HEK293T (cell line): ENCODE measurements around the gene NTN3.

Source experiments
- BHLHE40 ChIP-seq: fragments of 450-650 bp; IDR thresholded peaks from 2 replicates; pipeline ENCODE4 v1.6.1; 2016; ENCODE audit warnings: mild to moderate bottlenecking, moderate library complexity, borderline replicate concordance
- CTBP1 ChIP-seq: fragments of 450-650 bp; IDR thresholded peaks from 2 replicates; pipeline ENCODE4 v1.6.1; 2016; ENCODE audit warnings: borderline replicate concordance
- ELF4 ChIP-seq: fragments of 450-650 bp; IDR thresholded peaks from 2 replicates; pipeline ENCODE4 v1.6.1; 2017; ENCODE audit warnings: antibody characterized with exemption
- FOXK2 ChIP-seq: fragments of 450-650 bp; IDR thresholded peaks from 2 replicates; pipeline ENCODE4 v1.6.1; 2016; ENCODE audit warnings: mild to moderate bottlenecking
- FOXM1 ChIP-seq: fragments of 450-650 bp; IDR thresholded peaks from 2 replicates; pipeline ENCODE4 v1.6.1; 2017; ENCODE audit warnings: mild to moderate bottlenecking, borderline replicate concordance
- LEF1 ChIP-seq: fragments of 450-650 bp; IDR thresholded peaks from 2 replicates; pipeline ENCODE4 v1.6.1; 2017; ENCODE audit warnings: mild to moderate bottlenecking, borderline replicate concordance
- NFRKB ChIP-seq: fragments of 450-650 bp; IDR thresholded peaks from 2 replicates; pipeline ENCODE4 v1.6.1; 2016; ENCODE audit warnings: mild to moderate bottlenecking, moderate library complexity
- PKNOX1 ChIP-seq: fragments of 450-650 bp; IDR thresholded peaks from 2 replicates; pipeline ENCODE4 v1.6.1; 2016
- SP1 ChIP-seq: fragments of 450-650 bp; IDR thresholded peaks from 2 replicates; pipeline ENCODE4 v1.6.1; 2017
- SUZ12 ChIP-seq: fragments of 450-650 bp; IDR thresholded peaks from 2 replicates; pipeline ENCODE4 v1.6.1; 2016; ENCODE audit warnings: mild to moderate bottlenecking
- TARDBP ChIP-seq: fragments of 450-650 bp; IDR thresholded peaks from 2 replicates; pipeline ENCODE4 v1.6.1; 2016

GRCh38 chr16:2460391-2460713 is 10.7 kb upstream of the NTN3 start:
- no peak for TF ChIP-seq FOXM1
- no peak for TF ChIP-seq CTBP1
- no peak for TF ChIP-seq LEF1
- TF ChIP-seq FOXK2: no peak
- no peak for TF ChIP-seq SP1
- TF ChIP-seq SUZ12: no peak
- no peak for TF ChIP-seq BHLHE40
- TF ChIP-seq NFRKB: no peak
- no peak for TF ChIP-seq TARDBP
- TF ChIP-seq PKNOX1: no peak
- no peak for TF ChIP-seq ELF4
